ENCODE data around the gene AUTS2. TPM values are rescaled to one million over a fixed set of nuclear protein-coding genes. Genes with fewer than 3 reads are reported as not detected.

AUTS2 gene
- total and polyA plus RNA-seq, 2 of the 8 experiments (the other 6 are each of a cell fraction or from before 2014, with no cell fraction given) = 25.9 to 101 TPM

DNA sequence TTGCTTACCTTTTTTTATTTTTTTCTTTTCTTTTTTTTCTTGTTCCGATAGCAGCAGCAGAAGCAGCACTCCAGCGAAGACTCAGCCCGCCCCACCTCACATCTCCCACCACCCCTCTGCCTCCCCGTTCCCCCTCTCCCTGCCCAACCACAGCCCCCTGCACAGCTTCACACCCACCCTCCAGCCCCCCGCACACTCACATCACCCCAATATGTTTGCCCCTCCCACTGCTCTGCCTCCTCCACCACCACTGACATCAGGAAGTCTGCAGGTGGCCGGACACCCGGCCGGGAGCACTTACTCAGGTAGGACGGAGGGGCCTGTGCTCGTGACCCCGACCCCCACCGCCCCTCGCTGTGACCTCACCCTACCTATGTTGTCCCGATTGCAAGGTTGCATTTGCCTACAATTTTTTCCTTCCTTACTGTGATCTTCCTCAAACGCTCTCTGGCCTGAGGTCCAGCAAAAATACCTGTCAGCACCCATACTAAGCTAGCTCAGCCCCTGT, 1166.5 kb downstream of the AUTS2 start:
- DNase-seq (ENCODE audit: low read depth in 1 of 2, low spot score in 2 of 2) (no peak), FAIRE-seq (no peak)
- no peak overlapping the region for H4K5ac ChIP-seq (ENCODE audit: insufficient read length, low read depth, low read length)
- 98% methylated on average over 13 of the region's 15 CpGs; no CpG with 5 or more reads in 1 of the 2 experiments for whole genome bisulfite sequencing, 2 experiments (ENCODE audit: extremely low coverage in 1 of 2, insufficient coverage in 1 of 2, insufficient read length in 1 of 2, insufficient replicate concordance in 2 of 2, low coverage in 1 of 2, low lambda C conversion rate in 2 of 2, missing lambda C conversion rate in 1 of 2)
- no peak overlapping the region for H2BK20ac ChIP-seq (ENCODE audit: low read length)
- no peak overlapping the region for H4K8ac ChIP-seq (ENCODE audit: extremely low read depth, insufficient read depth, low read length)
- no peak overlapping the region for H2BK15ac ChIP-seq (ENCODE audit: low read length)
- no peak overlapping the region for H3K23ac ChIP-seq (ENCODE audit: insufficient read length)
- peaks cover 7 to 45% of the 10 kb centered on the region in 2 experiments; a peak in 3 of 4 replicates for H3K79me2 ChIP-seq (ENCODE audit: control insufficient read depth in 1 of 2, insufficient read depth in 2 of 2, low read length in 2 of 2)
- H2BK5ac ChIP-seq (ENCODE audit: low read depth, low read length) = no peak overlapping the region
- H2AFZ ChIP-seq (ENCODE audit: low read length) = no peak overlapping the region
- peaks cover 0 to 8% (median 3%) of the 10 kb centered on the region in 4 experiments; a peak in 3 of 7 replicates for H3K4me1 ChIP-seq (replicated peaks in 1 of 4; ENCODE audit: control insufficient read depth in 3 of 4, insufficient read depth in 4 of 4, low read length in 3 of 4)
- POLR2A ChIA-PET (ENCODE audit: partially characterized antibody) = no interaction called here
- no peak overlapping the region for H3K27ac ChIP-seq (ENCODE audit: low read depth, low read length)
- no peaks in the 10 kb centered on the region for H3K27me3 ChIP-seq (replicated peaks in 1 of 4; ENCODE audit: control insufficient read depth in 3 of 4, extremely low read depth in 1 of 4, insufficient read depth in 3 of 4, low read length in 3 of 4)
- no peak overlapping the region for H3K4me3 ChIP-seq (ENCODE audit: extremely low read depth in 1 of 4, insufficient read depth in 2 of 4, low read depth in 3 of 4, low read length in 4 of 4)
- no peak overlapping the region for H3K14ac ChIP-seq (ENCODE audit: insufficient read length)
- peaks cover 12% of the 10 kb centered on the region for H3K79me1 ChIP-seq (ENCODE audit: low read depth, low read length)
- no peak overlapping the region for H3K9ac ChIP-seq (replicated peaks in 1 of 4; ENCODE audit: extremely low read depth in 1 of 4, low read depth in 3 of 4, low read length in 3 of 4)
- H3K18ac ChIP-seq (ENCODE audit: extremely low read depth, low read length) = no peak overlapping the region; the same call in 1 of the 2 replicates
- H2BK120ac ChIP-seq (replicated peaks; ENCODE audit: low read depth, low read length) = no peak overlapping the region
- no peak overlapping the region for H4K91ac ChIP-seq (replicated peaks; ENCODE audit: insufficient read length, low read length)
- CTCF ChIA-PET (ENCODE audit: partially characterized antibody) = interaction anchor here (1.4 to 2.0 kb wide), 2 partner anchors 10 to 11 kb away, joined by 3 to 7 read pairs; no protein-coding TSS in a partner anchor
- peaks cover 16 to 31% of the 10 kb centered on the region in 2 experiments for H4K20me1 ChIP-seq (replicated peaks in 1 of 2; ENCODE audit: control insufficient read depth in 1 of 2, insufficient read depth in 2 of 2, low read length in 2 of 2)
- peaks cover 11 to 73% (median 33%) of the 10 kb centered on the region in 4 experiments for H3K36me3 ChIP-seq (ENCODE audit: control insufficient read depth in 2 of 4, insufficient read depth in 4 of 4, low read length in 3 of 4)
- H3K9me3 ChIP-seq (ENCODE audit: insufficient read depth in 2 of 2, low read depth in 1 of 2, low read length in 1 of 2) = no peaks in the 10 kb centered on the region
- H2BK12ac ChIP-seq (ENCODE audit: low read depth, low read length) = no peak overlapping the region
- no peak overlapping the region for H2AK5ac ChIP-seq (ENCODE audit: low read depth, low read length)
- H3K23me2 ChIP-seq (ENCODE audit: low read depth, low read length) = no peaks in the 10 kb centered on the region; the same call in 1 of the 2 replicates
- H3K56ac ChIP-seq (replicated peaks; ENCODE audit: insufficient read length, low read depth, low read length) = no peak overlapping the region
- H3K4ac ChIP-seq (replicated peaks; ENCODE audit: insufficient read length, low read depth, low read length) = no peak overlapping the region
- no peak overlapping the region for H3K4me2 ChIP-seq (ENCODE audit: insufficient read depth in 1 of 2, low read depth in 2 of 2, low read length in 2 of 2)
- TF ChIP-seq, protein P1, sequence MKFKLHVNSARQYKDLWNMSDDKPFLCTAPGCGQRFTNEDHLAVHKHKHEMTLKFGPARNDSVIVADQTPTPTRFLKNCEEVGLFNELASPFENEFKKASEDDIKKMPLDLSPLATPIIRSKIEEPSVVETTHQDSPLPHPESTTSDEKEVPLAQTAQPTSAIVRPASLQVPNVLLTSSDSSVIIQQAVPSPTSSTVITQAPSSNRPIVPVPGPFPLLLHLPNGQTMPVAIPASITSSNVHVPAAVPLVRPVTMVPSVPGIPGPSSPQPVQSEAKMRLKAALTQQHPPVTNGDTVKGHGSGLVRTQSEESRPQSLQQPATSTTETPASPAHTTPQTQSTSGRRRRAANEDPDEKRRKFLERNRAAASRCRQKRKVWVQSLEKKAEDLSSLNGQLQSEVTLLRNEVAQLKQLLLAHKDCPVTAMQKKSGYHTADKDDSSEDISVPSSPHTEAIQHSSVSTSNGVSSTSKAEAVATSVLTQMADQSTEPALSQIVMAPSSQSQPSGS (IDR thresholded peaks at IDR 0.05; ENCODE audit: low read length) = no peak
- TF ChIP-seq RNF2 (IDR thresholded peaks at IDR 0.05; ENCODE audit: borderline replicate concordance, low read depth, low read length, missing control alignments, poor library complexity, severe bottlenecking) = no peak
- TF ChIP-seq ASH2L (IDR thresholded peaks at IDR 0.05; ENCODE audit: low read length) = no peak
- no peak for TF ChIP-seq CHD1 (IDR thresholded peaks at IDR 0.05; ENCODE audit: low read depth, low read length)
- no peak for TF ChIP-seq CBX8 (IDR thresholded peaks at IDR 0.05; ENCODE audit: borderline replicate concordance, low read depth, low read length)
- TF ChIP-seq NANOG (IDR thresholded peaks at IDR 0.05; ENCODE audit: insufficient read depth, low read depth, low read length, poor library complexity, severe bottlenecking) = no peak
- no peak for TF ChIP-seq TBP (IDR thresholded peaks at IDR 0.05; ENCODE audit: low read depth, low read length)
- no peak for TF ChIP-seq SRF (IDR thresholded peaks at IDR 0.05; ENCODE audit: low read depth, low read length)
- no peak for TF ChIP-seq RAD21 (IDR thresholded peaks at IDR 0.05 in 1 of 2, conservative IDR thresholded peaks at IDR 0.05 in 1 of 2; ENCODE audit: low read depth in 2 of 2, low read length in 2 of 2)
- no peak for TF ChIP-seq KDM1A (IDR thresholded peaks at IDR 0.05; ENCODE audit: borderline replicate concordance, low read length)
- no peak for TF ChIP-seq SP4 (IDR thresholded peaks at IDR 0.05; ENCODE audit: low read length)
